SU-DHL-6 (cell line): ENCODE results near the gene SOX15.

Experiments used
- CTCF ChIP-seq: fragments of 200-600 bp; sonication (generic); IDR thresholded peaks from one replicate; pipeline ENCODE4 v1.5.1; 2017; ENCODE audit warnings: antibody characterized with exemption, mild to moderate bottlenecking, low read length, moderate library complexity; ENCODE audit not compliant: insufficient read depth, poor library complexity, severe bottlenecking
- EZH2phosphoT487 ChIP-seq: fragments of 200-600 bp; sonication (generic), shearing (Covaris generic); conservative IDR thresholded peaks from 2 replicates; pipeline ENCODE4 v1.6.1; 2018; ENCODE audit warnings: mild to moderate bottlenecking, antibody characterized with exemption, low read length, moderate library complexity, mixed read lengths

- TF ChIP-seq CTCF = no peak
- TF ChIP-seq EZH2phosphoT487 = no peak
Observed at GRCh38 chr17:7544911-7545310, 45.0 kb downstream of the SOX15 start.
